NCI-H146 treated with DMSO at 0.1 percent for 48 hours (cell line): ENCODE data around the gene PRPF6.
"Not testable (repeated sequence)": the region's sequence is repeated elsewhere in the genome, so short reads cannot be mapped to it uniquely, and the experiment has no call there.

Experiments used
- DNase-seq: peaks from one replicate; lab custom pipeline; 2025; ENCODE audit not compliant: unreplicated experiment; lab: John Stamatoyannopoulos, UW

Gene PRPF6

DNA sequence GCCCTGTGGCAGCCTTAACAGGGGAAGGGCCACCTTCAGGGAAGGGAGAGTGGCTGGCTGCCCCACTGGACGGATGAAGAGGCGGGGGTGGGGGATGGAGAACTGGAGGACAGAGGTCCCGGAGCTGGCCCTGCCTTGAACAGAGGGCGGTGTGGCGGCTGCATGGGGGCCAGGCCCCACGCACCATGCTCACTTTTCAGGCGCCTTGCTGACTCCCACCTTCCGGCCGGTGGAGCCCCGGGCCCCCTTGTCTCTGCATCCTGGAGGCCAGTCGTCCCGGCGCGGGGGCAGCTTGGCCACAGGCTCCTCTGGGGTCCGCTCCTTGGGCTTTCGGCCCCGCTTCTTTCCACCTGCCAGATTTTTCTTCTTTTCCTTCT, 21.2 kb upstream of the PRPF6 start:
- DNase-seq = no peak

DNA sequence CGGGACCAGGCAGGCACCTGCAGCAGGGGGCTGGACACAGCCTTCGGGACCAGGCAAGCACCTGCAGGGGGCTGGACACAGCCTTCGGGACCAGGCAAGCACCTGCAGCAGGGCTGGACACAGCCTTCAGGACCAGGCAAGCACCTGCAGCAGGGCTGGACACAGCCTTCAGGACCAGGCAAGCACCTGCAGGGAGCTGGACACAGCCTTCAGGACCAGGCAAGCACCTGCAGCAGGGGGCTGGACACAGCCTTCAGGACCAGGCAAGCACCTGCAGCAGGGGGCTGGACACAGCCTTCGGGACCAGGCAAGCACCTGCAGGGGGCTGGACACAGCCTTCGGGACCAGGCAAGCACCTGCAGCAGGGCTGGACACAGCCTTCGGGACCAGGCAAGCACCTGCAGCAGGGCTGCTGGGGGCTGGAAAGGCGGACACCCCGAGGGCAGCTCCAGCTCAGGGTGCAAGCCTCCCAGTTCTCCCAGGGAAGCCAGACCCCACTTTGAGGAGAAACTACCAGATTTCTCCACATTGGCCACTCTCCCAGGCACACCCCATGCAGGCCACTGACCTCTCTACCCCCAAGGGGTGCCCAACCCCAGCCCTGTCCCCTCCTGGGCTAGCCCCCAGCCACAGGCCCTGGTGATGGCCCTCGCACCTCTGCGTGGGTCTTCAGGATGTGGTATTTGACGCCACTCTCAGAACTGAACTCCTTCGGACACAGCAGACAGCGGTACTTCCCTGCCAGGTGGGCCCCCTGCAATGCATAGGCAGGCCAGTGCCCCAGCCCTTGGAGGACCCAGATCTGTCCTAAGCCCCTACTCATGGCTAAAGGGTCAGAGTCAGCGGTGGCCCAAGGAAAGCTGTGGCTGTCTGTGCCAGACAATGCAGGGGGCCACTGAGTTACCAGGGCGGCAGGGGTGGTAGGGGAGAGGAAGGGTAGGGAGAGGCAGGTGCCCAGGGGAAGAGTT, 20.0 kb upstream of the PRPF6 start:
- DNase-seq = not testable (repeated sequence)

DNA sequence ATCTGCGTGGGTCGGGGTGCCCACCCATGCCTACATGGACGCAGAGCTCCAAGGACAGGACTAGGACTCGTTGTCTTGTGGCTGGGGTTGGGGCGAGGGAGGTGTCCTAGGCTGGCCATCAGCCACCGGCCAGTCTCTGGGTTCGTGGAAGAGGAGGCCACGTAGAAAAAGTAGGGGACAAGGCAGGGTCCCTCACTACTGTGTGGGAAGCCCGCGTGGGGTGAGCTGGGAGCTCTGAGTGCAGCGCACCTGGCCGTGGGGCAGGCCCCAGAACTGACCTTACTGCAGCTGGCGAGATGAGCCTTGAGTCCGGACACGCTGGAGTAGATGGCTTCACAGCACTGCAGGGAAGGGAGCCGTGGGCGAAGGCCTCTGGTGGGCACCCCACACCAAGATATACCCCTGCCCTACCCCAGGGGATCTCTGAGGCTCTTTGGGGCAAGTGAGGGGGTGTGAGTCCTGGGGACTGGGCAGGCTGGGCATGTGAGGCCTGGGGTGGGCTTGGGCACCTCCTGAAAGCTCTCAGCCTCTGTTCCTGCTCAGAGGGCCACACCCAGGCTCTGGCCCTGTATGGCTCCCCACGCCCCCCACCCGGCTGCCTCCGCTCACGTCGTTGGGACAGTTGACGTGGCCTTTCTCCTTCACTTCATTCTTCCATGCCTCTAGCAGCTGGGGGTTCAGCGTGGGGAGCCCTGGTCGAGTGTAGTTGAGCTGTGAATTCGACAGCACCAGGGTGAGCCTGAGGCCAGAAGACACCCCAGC, 19.1 kb upstream of the PRPF6 start:
- no peak for DNase-seq

DNA sequence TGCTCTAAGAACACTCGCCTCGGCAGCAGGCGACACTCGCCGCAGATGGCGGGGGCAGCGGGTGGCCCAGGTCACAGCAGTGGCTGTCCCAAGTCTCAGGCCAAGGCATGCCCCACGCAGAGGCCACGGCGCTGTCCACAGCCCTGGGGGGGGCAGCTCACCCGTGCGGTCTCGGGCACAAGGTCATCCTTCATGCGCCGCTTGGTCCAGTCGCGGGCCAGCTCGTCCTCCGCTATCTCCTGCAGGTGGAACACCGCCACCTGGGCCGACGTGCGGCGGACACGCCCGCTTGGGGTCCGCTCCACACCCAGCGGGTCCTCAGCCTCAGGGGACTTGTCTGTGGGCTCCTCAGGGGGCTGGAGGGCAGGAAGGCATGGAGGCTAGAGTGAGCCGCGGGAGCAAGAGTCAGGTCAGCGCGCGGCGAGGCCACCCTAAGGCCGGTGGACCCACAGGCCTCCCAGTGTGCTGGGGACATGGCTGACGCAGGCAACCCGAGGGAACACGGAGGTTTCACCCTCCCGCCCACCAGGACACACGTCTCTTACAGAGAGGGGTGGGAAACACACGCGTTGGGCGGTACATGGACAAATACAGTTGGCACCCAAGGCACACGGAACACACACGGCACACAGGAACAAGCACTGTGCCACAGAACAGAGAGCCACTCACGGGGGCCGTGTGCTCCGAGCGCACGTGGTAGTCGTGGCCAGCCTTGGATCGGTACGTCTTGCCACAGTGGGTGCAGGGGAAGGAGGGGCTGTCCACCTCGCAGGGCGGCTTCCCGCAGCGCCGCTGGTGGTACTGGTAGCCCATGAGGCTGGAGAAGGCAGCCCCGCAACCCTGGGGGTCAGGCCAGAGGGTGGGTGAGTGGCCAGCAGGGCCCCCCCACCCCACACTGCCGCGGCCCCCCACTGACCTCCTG, 18.2 kb upstream of the PRPF6 start:
- no peak for DNase-seq

DNA sequence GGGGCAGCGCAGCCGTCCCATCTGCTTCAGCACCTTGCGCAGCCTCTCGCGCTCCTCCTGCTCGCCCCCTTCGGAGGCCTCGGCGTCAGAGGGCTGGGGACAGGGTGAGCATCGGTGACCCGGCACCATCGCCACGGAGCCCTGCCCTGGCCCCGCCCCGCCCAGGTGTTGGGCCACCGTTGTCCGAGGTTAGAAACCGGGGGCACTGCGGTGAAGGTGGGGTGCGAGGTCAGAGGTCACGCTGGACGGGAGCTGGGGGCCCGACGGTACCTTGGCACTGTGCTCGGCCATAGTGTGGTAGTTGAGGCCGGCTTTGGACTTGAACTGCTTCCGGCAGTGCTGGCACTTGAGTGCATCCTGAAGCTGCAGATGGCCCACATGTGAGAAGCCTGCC, 17.6 kb upstream of the PRPF6 start:
- no peak for DNase-seq

DNA sequence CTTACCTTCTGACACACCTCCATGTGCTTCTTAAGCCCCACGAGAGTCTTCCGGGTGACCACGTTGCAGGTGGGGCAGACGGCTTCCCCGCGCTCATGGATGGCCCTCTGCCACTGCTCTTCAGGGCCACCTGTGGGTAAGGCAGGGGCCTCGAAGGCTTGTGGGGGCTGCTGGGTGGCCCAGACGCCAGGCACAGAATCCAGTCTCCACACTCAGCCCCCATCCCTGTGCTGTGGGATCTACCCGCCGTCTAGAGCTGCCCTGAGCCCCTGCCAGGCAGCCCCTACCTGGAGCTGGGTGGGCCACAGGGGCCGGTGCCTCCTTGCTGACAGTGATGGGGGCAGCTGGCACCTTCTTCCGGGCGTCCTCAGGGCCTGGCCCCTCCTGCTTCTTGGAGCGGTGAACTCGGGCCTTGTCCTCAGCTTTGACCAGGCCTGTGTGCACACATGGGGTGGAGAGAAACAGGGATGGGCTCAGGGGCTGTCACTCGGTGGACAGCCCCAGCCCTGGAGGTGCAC, 17.1 kb upstream of the PRPF6 start:
- DNase-seq = no peak

DNA sequence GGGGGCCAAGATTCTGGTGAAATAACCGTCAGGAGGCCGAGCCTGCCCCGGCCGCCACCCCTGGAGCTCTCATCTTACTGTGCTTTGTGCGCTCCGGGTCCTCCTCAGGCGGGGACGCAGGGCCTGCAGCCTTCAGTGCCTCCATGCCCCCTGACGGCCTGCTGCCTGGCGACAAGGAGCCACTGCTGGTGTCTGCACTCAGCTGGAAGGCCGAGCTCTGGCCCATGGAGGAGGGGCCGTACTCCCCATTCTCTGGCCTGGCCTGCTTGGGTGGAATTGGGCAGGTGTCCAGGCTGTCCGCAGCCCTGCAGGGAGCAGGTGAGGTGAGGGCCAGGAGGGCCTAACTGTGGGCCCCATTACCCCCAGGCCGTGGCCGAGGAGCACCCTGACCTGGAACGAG, 16.5 kb upstream of the PRPF6 start:
- DNase-seq = no peak

DNA sequence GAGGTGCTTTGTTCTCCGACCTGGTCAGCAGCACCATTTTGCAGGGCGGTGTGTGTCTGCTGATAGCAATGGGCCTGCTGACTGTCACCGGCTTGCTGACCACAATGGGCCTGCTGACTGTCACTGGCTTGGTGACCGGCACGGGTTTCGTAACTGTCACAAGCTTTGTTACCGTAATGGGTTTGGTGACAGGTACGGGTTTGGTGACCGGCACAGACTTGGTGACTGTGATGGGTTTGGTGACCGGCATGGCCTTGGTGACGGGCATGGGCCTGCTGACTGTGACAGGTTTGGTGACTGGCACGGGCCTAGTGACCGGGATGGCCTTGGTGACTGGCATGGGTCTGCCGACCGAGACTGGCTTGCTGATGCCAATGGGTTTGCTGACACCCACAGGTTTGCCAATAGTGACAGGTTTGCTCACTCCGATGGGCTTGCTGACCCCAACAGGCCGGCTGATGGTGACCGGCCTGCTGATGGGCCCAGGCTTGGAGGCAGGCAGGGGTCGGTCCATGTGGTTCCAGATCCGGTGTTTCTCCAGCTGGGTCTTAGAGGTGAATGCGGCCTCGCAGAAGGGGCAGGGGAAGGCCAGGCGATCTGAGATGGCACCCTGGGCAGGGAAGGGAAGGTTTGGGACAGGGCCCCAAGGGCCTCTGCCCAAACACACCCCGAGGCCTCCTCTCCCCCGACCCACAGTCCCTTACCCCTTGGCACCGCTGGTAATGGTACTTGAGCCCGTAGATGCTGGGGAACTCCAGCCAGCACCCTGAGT, 14.6 kb upstream of the PRPF6 start:
- no peak for DNase-seq

DNA sequence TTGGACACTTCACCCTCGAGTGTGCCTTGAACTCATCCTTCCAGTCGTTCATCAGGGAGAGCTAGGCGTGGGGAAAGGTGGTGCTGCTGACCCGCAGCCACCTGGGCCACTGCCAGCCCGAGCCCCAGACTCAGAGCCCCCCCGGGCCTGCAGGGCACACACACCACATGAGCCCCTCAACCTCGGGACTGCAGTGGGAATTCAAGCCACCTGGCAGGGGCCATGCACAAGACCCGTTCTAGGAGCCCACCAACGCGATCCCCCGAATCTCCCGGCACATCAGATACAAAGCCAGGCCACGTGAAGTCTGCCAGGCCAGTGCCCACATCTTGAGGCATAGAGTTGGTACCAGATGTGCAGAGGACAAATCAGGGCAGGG, 14.0 kb upstream of the PRPF6 start:
- DNase-seq = no peak

DNA sequence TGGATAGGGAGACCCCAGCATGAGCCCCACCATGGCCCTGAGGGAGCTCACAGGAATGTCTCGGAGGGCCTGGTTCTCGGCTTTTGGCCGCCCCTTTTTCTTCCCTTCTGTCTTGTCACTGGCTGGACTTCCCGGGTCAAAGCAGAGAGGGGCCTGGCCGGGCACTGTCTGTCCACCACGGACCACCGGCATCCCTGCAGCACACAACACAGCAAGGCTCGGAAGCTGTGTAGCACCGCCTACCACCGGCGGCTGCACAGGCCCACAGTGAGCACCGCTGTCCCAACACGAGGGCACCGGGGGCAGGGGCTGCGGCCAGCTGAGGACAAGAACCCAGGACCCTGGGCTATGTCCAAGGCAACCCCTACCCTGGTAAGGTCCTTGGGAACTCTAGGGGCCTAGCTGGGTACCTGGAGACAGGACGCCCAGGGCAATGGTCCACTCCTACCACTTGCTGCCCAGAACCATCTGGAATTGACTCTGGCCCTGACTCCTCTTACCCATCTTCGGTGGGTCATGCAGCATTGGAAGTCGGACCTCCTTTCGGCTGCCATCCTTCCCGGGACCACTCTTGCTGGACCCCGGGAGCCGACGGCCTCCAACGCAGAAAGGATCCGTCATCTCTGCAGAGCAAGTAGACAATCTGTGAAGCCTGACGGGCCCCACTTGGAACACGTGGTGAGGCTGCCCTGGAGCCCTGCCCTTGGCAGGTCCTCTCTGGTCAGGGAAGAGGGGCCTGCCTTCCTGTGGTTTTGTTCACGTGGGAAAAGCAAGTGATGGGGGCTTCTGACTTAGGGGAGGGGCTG, 13.4 kb upstream of the PRPF6 start:
- DNase-seq = no peak

DNA sequence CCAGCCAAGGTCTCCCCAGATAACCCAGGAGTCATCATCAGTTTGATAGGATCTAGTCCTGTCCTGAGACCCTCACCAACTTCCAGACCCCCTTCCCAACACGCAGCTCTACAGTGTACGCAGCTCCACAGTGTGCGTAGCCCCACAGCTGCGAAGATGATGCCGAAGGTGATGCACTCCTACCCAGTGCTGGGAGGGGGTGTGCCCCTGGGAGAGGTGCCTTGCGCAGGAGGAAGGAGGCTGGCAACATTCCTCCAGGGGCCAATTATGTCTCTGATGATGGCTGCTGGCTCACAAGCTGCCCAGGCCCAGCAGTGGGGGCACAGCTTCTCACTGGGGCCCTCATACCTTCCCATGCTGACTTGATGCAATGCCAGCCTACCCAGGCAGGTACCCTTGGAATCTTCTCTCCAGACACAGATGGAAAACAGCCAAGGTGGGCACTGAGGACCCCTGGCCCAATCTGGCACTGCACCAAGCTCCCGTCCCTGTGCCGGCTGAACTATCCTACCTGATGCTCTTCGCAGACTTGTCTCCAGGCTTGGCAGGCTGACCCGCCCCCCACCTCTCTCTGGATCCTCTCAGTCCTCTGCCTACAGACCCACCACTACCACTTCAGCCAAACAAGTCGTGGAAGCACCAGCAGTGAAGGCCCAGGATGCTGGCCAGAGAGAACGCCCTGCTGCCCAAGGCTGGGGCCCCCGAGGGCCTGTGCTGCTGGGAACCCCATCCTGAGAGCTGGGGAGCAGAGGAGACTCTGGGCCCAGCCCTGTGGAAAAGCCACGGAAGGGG, 12.6 kb upstream of the PRPF6 start:
- no peak for DNase-seq

DNA sequence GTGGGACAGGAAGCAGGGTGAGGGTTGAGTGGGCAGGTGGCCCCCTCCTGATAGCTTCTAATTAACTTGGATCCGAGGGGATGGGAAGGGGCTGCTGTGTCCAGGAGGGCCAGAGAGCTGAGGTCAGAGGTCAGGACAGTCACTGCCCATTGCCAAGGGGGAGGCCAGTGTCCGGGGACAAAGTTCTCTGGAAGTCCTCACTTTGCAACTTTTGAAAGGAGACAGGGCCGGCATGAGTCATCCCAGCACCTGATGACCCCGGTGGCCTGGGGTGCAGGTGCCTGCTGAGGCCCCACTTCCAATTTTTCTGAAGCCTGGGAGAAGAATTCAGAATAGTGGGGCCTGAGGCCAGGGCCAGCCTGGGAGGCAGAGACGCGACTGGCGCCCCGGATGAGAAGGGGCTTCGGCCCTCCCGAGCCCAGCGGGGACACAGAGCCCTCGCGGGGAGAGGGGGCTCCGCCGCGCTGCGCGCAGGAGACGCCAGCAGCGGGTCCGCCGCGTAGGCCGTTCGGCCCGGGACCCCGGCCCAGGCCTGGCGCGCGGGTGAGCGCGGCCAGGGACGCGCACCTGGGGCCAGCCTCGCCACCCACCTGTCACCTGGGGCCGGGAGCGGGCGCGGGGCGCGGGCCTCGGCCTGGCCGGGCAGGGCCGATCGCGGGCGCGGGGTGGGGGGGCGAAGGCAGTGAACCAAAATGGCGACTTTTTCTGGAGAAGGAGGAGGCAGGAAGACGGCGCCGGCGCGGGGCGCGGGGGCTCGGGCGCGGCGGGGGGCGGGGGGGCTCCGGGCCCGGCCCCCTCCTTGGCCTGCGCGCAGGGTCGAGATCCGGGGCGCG, 11.8 kb upstream of the PRPF6 start:
- no peak for DNase-seq

DNA sequence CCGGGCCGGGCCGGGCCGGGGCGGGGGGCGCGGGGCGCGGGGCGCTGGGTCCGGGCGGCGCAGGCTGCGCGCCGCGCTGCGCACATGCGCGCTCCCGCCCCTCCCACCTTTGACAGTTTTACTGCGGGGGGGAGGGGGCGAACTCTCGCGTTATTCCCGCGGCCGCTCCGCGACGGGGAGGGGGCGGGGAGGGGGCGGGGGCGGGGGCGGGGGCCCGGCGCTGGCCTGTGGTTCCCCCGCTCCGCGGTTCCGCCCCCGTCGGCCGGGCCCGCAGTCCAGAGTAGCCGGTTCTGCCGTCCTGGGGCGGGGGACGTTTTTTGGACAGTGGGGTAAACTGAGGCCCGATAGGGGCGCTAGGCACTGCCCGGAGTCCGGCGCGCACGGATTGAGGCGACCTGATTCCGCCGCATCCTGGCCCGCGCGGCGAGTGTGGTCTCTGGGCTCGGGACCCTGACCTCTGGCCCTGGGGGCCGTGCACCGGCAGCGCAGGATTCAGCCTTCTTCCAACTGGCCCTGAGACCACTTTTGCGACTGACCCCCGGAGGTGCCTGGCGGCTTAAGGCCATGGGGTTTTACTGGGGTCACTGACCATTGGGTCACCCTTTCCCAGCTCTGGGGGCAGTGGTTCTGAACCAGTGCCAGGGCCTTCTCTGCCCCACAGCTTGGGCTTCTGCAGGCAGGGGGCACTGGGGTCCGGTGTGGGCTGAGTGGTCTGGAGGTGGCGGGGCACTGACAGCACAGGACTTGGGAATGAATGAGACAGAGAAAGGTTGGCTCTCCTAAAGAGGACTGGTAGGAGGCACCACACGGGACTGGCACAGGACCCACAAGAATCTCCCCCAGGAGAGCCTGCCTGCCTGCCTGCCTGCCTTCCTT, 10.9 kb upstream of the PRPF6 start, which contains the start of gene ZNF512B:
Gene ZNF512B, minus strand, starts transcription at position 93 of the 876 bp plus-strand sequence. CDS start 1,980 bp downstream, outside the sequence.
- DNase-seq = no peak

DNA sequence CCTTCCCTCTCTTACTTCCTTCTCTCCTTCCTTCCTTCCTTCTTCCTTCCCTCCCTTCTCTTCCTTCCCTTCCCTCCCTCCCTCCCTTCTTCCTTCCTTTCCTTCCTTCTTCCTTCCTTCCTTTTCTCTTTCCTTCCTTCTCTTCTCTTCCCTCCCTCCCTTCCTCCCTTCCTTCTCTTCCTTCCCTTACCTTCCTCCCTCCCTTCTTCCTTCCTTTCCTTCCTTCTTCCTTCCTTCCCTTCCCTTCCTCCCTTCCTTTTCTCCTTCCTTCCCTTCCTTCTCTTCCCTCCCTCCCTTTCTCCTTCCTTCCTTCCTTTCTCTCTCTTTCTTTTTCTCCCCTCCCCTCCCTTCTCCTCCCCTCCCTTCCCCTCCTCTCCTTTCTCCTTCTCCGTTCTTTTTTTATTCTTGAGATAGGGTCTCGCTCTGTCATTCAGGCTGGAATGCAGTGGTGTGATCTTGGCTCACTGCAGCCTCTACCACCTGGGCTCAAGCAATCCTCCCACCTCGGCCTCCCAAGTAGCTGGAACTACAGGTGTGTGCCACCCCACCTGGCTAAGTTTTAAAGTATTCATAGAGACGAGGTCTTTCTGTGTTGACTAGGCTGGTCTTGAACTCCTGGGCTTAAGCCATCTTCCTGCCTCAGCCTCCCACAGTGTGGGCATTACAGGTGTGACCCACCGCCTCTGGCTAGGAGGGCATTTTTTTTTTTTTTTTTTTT, 10.1 kb upstream of the PRPF6 start:
- DNase-seq = no peak

DNA sequence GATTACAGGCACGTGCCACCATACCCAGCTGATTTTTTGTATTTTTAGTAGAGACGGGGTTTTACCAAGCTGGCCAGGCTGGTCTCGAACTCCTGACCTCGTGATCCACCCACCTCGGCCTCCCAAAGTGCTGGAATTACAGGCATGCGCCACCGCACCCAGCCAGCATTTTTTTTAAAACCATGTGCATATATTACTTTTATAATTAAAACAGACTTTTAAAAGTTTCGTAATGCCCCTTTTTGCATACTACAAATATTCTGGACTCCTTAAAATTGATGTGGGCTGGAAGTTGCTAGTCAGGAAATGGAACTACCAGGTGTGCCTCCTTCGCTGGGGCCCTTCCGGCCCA, 9.0 kb upstream of the PRPF6 start:
- DNase-seq = not testable (repeated sequence)
